Stimulated activated CD4-positive, alpha-beta T cell treated with anti-CD3 and anti-CD28 coated beads, Interleukin-1b, Interleukin-23, amount 100 ng/mL, for 48 hours (primary cell): ENCODE measurements around the gene OR2A1.
"Not testable (repeated sequence)": the region's sequence is repeated elsewhere in the genome, so short reads cannot be mapped to it uniquely, and the experiment has no call there.

ENCODE experiments used
- DNase-seq: peaks from one replicate; pipeline ENCODE4 v3.0.0-alpha.2; 2020

The OR2A1 gene

GRCh38 chr7:144311872-144312469 lies at the start of gene OR2A1:
TSS of gene OR2A1 (plus strand) at chr7:144312419. CDS start at chr7:144318125, 5,706 bp downstream.
- not testable (repeated sequence) for DNase-seq

GRCh38 chr7:144264692-144265091 lies 47.5 kb upstream of the OR2A1 start, which contains the start of gene OR2A7:
TSS of gene OR2A7 (minus strand) at chr7:144264792. CDS start at chr7:144259628, 5,164 bp downstream.
- DNase-seq = not testable (repeated sequence)

GRCh38 chr7:144269188-144269587 lies 43.0 kb upstream of the OR2A1 start, which contains the start of gene CTAGE8:
TSS of gene CTAGE8 (minus strand) at chr7:144269288. CDS start at chr7:144269250, 38 bp downstream.
- not testable (repeated sequence) for DNase-seq

GRCh38 chr7:144275281-144275680 lies 36.9 kb upstream of the OR2A1 start:
- not testable (repeated sequence) for DNase-seq

GRCh38 chr7:144280010-144280409 lies 32.2 kb upstream of the OR2A1 start:
- not testable (repeated sequence) for DNase-seq

GRCh38 chr7:144281981-144282380 lies 30.2 kb upstream of the OR2A1 start:
- DNase-seq = not testable (repeated sequence)

- not testable (repeated sequence) for DNase-seq
These were observed 29.7 kb upstream of the OR2A1 start for GRCh38 chr7:144282490-144282889.

- DNase-seq = not testable (repeated sequence)
These were observed 28.5 kb upstream of the OR2A1 start for GRCh38 chr7:144283716-144284115.

GRCh38 chr7:144287171-144287784 lies 24.9 kb upstream of the OR2A1 start:
- DNase-seq = not testable (repeated sequence)

GRCh38 chr7:144291607-144292006 lies 20.6 kb upstream of the OR2A1 start:
- DNase-seq = peak; percentile 1

GRCh38 chr7:144292384-144293161 lies 19.6 kb upstream of the OR2A1 start:
- not testable (repeated sequence) for DNase-seq

- DNase-seq = not testable (repeated sequence)
These were observed 18.3 kb upstream of the OR2A1 start for GRCh38 chr7:144293794-144294499.

- DNase-seq = not testable (repeated sequence)
These were observed 9.5 kb upstream of the OR2A1 start for GRCh38 chr7:144302578-144303303.

GRCh38 chr7:144303607-144304006 lies 8.6 kb upstream of the OR2A1 start:
- not testable (repeated sequence) for DNase-seq

- not testable (repeated sequence) for DNase-seq
These were observed 7.1 kb upstream of the OR2A1 start for GRCh38 chr7:144305156-144305555.

- DNase-seq = not testable (repeated sequence)
These were observed 2.5 kb upstream of the OR2A1 start for GRCh38 chr7:144309702-144310101.

- not testable (repeated sequence) for DNase-seq
These were observed 1.0 kb upstream of the OR2A1 start for GRCh38 chr7:144311218-144311617.

- DNase-seq = not testable (repeated sequence)
These were observed 5.3 kb downstream of the OR2A1 start for GRCh38 chr7:144317537-144317936.

- not testable (repeated sequence) for DNase-seq
These were observed 7.3 kb downstream of the OR2A1 start for GRCh38 chr7:144319547-144319946.

GRCh38 chr7:144321677-144322206 lies 9.5 kb downstream of the OR2A1 start:
- DNase-seq = not testable (repeated sequence)

- DNase-seq = not testable (repeated sequence)
These were observed 11.1 kb downstream of the OR2A1 start for GRCh38 chr7:144323359-144323758.

GRCh38 chr7:144325868-144326267 lies 13.6 kb downstream of the OR2A1 start:
- DNase-seq = not testable (repeated sequence)
